H1 (cell line): ENCODE results near the gene IQGAP1. TPM values are rescaled to one million over a fixed set of nuclear protein-coding genes. Genes with fewer than 3 reads are reported as not detected.

Experiments used
- CTCF ChIA-PET: fragments of 300-600 bp; sonication (Branson Sonifier 250); formaldehyde crosslinking; loops from one replicate; lab custom pipeline; 2021; ENCODE audit not compliant: partially characterized antibody; lab: Charles Lee
- POLR2A ChIA-PET: fragments of 300-600 bp; sonication (Branson Sonifier 250); formaldehyde crosslinking; loops from one replicate; lab custom pipeline; 2021; ENCODE audit warnings: inconsistent platforms; ENCODE audit not compliant: partially characterized antibody; lab: Charles Lee
- DNase-seq, 2 experiments: peaks; one replicate each; pipeline versions ENCODE4 v3.0.0 to v3.0.0-alpha.2; 2010 to 2022; ENCODE audit warnings: low spot score in 2 of 2, low read depth in 1 of 2, mixed read lengths in 1 of 2
- FAIRE-seq: peaks from 2 replicates; lab custom pipeline; 2011; peaks lifted over from hg19 to GRCh38; lab: Jason Lieb, UNC
- H2AFZ ChIP-seq: 2 replicates; pipeline ENCODE4 v1.8.1; 2012; ENCODE audit warnings: low read length, inconsistent platforms
- H2AK5ac ChIP-seq: 2 replicates; pipeline ENCODE4 v1.6.1; 2013; ENCODE audit warnings: low read depth, low read length
- H2BK120ac ChIP-seq: replicated peaks from 2 replicates; pipeline ENCODE3; 2013; ENCODE audit warnings: low read depth, low read length, inconsistent platforms
- H2BK12ac ChIP-seq: 2 replicates; pipeline ENCODE4 v1.6.1; 2013; ENCODE audit warnings: low read depth, low read length
- H2BK15ac ChIP-seq: 2 replicates; pipeline ENCODE4 v1.6.1; 2013; ENCODE audit warnings: low read length
- H2BK20ac ChIP-seq: 2 replicates; pipeline ENCODE4 v1.6.1; 2013; ENCODE audit warnings: low read length
- H2BK5ac ChIP-seq: 2 replicates; pipeline ENCODE4 v1.6.1; 2013; ENCODE audit warnings: low read depth, low read length
- H3K14ac ChIP-seq: 2 replicates; pipeline ENCODE4 v1.6.1; 2013; ENCODE audit warnings: inconsistent platforms; ENCODE audit not compliant: insufficient read length
- H3K18ac ChIP-seq: 2 replicates; pipeline ENCODE4 v1.6.1; 2013; ENCODE audit warnings: low read length; ENCODE audit errors: extremely low read depth
- H3K23ac ChIP-seq: 2 replicates; pipeline ENCODE4 v1.6.1; 2013; ENCODE audit warnings: inconsistent platforms; ENCODE audit not compliant: insufficient read length
- H3K23me2 ChIP-seq: 2 replicates; pipeline ENCODE4 v1.6.1; 2013; ENCODE audit warnings: low read depth, low read length
- H3K27ac ChIP-seq: 2 replicates; pipeline ENCODE4 v1.6.1; 2011; ENCODE audit warnings: low read depth, low read length, inconsistent platforms
- H3K27me3 ChIP-seq, 4 experiments: replicated peaks in 1 of 4; 1 replicate in 1 of 4; 2 replicates in 3 of 4; pipeline versions ENCODE4 v1.6.1 to v1.8.1; 2011 to 2013; ENCODE audit warnings: low read length in 3 of 4, mild to moderate bottlenecking in 3 of 4, inconsistent platforms in 2 of 4, mixed read lengths in 2 of 4, moderate library complexity in 1 of 4; ENCODE audit not compliant: control insufficient read depth in 3 of 4, insufficient read depth in 3 of 4; ENCODE audit errors: extremely low read depth in 1 of 4
- H3K36me3 ChIP-seq, 4 experiments: 2 replicates each; pipeline versions ENCODE4 v1.6.1 to v1.8.1; 2011 to 2013; ENCODE audit warnings: mild to moderate bottlenecking in 4 of 4, low read length in 3 of 4, moderate library complexity in 2 of 4, control low read depth in 1 of 4, inconsistent platforms in 1 of 4; ENCODE audit not compliant: insufficient read depth in 4 of 4, control insufficient read depth in 2 of 4
- H3K4ac ChIP-seq: replicated peaks from 2 replicates; pipeline ENCODE3; 2013; ENCODE audit warnings: low read length, low read depth, mixed read lengths, inconsistent platforms; ENCODE audit not compliant: insufficient read length
- H3K4me1 ChIP-seq, 4 experiments: replicated peaks in 1 of 4; 1 replicate in 1 of 4; 2 replicates in 3 of 4; pipeline versions ENCODE4 v1.6.1 to v1.8.1; 2011 to 2013; ENCODE audit warnings: low read length in 3 of 4, inconsistent platforms in 2 of 4, mixed read lengths in 1 of 4; ENCODE audit not compliant: insufficient read depth in 4 of 4, control insufficient read depth in 3 of 4
- H3K4me2 ChIP-seq, 2 experiments: 2 replicates each; pipeline versions ENCODE4 v1.6.1 to v1.8.1; 2011 to 2013; ENCODE audit warnings: low read depth in 2 of 2, low read length in 2 of 2, control low read depth in 1 of 2, inconsistent platforms in 1 of 2, mild to moderate bottlenecking in 1 of 2; ENCODE audit not compliant: insufficient read depth in 1 of 2
- H3K4me3 ChIP-seq, 4 experiments: fragments of 200-600, 300-600 bp in 1 of 4; sonication (generic), shearing (Covaris generic), sonication (Bioruptor Twin) in 1 of 4; 2 replicates each; pipeline versions ENCODE4 v1.5.1 to v1.8.1; 2011 to 2016; ENCODE audit warnings: low read length in 4 of 4, low read depth in 3 of 4, control low read depth in 2 of 4, inconsistent platforms in 2 of 4, mild to moderate bottlenecking in 2 of 4, mixed read lengths in 1 of 4, moderate library complexity in 1 of 4; ENCODE audit not compliant: insufficient read depth in 2 of 4; ENCODE audit errors: extremely low read depth in 1 of 4
- H3K56ac ChIP-seq: replicated peaks from 2 replicates; pipeline ENCODE3; 2013; ENCODE audit warnings: low read depth, mild to moderate bottlenecking, mixed read lengths, low read length, inconsistent platforms; ENCODE audit not compliant: insufficient read length
- H3K79me1 ChIP-seq: 2 replicates; pipeline ENCODE4 v1.6.1; 2013; ENCODE audit warnings: low read depth, low read length, control low read depth
- H3K79me2 ChIP-seq, 2 experiments: 2 replicates each; pipeline versions ENCODE4 v1.6.1 to v1.8.1; 2012 to 2013; ENCODE audit warnings: low read length in 2 of 2, mild to moderate bottlenecking in 2 of 2, inconsistent platforms in 1 of 2; ENCODE audit not compliant: insufficient read depth in 2 of 2, control insufficient read depth in 1 of 2
- H3K9ac ChIP-seq, 4 experiments: replicated peaks in 1 of 4; 1 replicate in 1 of 4; 2 replicates in 3 of 4; pipeline versions ENCODE4 v1.6.1 to v1.8.1; 2011 to 2013; ENCODE audit warnings: low read depth in 3 of 4, low read length in 3 of 4, control low read depth in 2 of 4, mild to moderate bottlenecking in 2 of 4, moderate library complexity in 2 of 4, inconsistent platforms in 1 of 4; ENCODE audit errors: extremely low read depth in 1 of 4
- H3K9me3 ChIP-seq, 2 experiments: 2 replicates each; pipeline versions ENCODE4 v1.6.1 to v1.8.1; 2012 to 2013; ENCODE audit warnings: mild to moderate bottlenecking in 2 of 2, moderate library complexity in 2 of 2, control low read depth in 1 of 2, inconsistent platforms in 1 of 2, low read depth in 1 of 2, low read length in 1 of 2, mixed read lengths in 1 of 2; ENCODE audit not compliant: insufficient read depth in 2 of 2
- H4K20me1 ChIP-seq, 2 experiments: replicated peaks in 1 of 2; 2 replicates each; pipeline versions ENCODE3 to v1.8.1; 2011 to 2013; ENCODE audit warnings: inconsistent platforms in 2 of 2, low read length in 2 of 2, mild to moderate bottlenecking in 1 of 2; ENCODE audit not compliant: insufficient read depth in 2 of 2, control insufficient read depth in 1 of 2
- H4K5ac ChIP-seq: 2 replicates; pipeline ENCODE4 v1.6.1; 2013; ENCODE audit warnings: low read length, low read depth, mixed read lengths, inconsistent platforms; ENCODE audit not compliant: insufficient read length
- H4K8ac ChIP-seq: 2 replicates; pipeline ENCODE4 v1.8.0; 2013; ENCODE audit warnings: mild to moderate bottlenecking, moderate library complexity, low read length, inconsistent platforms; ENCODE audit not compliant: insufficient read depth; ENCODE audit errors: extremely low read depth
- H4K91ac ChIP-seq: replicated peaks from 2 replicates; pipeline ENCODE3; 2013; ENCODE audit warnings: low read length, mixed read lengths, inconsistent platforms; ENCODE audit not compliant: insufficient read length
- HDAC6 ChIP-seq: IDR thresholded peaks from one replicate; pipeline ENCODE4 v1.7.1; 2012; ENCODE audit warnings: low read depth, mild to moderate bottlenecking, inconsistent platforms, low read length, moderate library complexity
- MAFK ChIP-seq: IDR thresholded peaks from 2 replicates; pipeline ENCODE4 v1.6.1; 2012; ENCODE audit warnings: low read depth, mild to moderate bottlenecking, improper control_type of control experiment, low read length
- WGBS, 2 experiments: shearing (Covaris generic) in 1 of 2; methylation state at CpG; one replicate each; pipeline versions ENCODE4 v1.1.6 to v1.1.7; 2013 to 2015; ENCODE audit warnings: low lambda C conversion rate in 2 of 2, mixed read lengths in 2 of 2, inconsistent platforms in 1 of 2, low coverage in 1 of 2, missing lambda C conversion rate in 1 of 2; ENCODE audit not compliant: insufficient replicate concordance in 2 of 2, insufficient coverage in 1 of 2, insufficient read length in 1 of 2; ENCODE audit errors: extremely low coverage in 1 of 2, missing lambda C conversion rate in 1 of 2; 5-methylcytosine and 5-hydroxymethylcytosine counted together
- polyA plus RNA-seq, 7 experiments: library from polyadenylated mRNA; depleted of rRNA in 3 of 7; stranded (reverse) in 5 of 7; unstranded in 2 of 7; fragments of >200 nt in 5 of 7; fragments of 200-250 nt in 2 of 7; gene quantifications; 1 replicate in 5 of 7; 2 replicates in 1 of 7; 4 replicates in 1 of 7; pipeline versions ENCODE4 v1.2.1 to v1.2.3, GENCODE V29; 2011 to 2013; ENCODE audit warnings: missing spikeins in 2 of 7, mixed read lengths in 2 of 7
- total RNA-seq: library from RNA; stranded (reverse); fragmentation: NEBNext Ultra II Directional; extraction: Animal tissue kit (Norgen Biotek cat#: 25700); gene quantifications from 2 replicates; pipeline ENCODE4 v1.2.1, GENCODE V29; 2021

IQGAP1 gene
- total and polyA plus RNA-seq, 2 of the 8 experiments (the other 6 are each of a cell fraction or from before 2014, with no cell fraction given): 56.0 to 138 TPM

DNA sequence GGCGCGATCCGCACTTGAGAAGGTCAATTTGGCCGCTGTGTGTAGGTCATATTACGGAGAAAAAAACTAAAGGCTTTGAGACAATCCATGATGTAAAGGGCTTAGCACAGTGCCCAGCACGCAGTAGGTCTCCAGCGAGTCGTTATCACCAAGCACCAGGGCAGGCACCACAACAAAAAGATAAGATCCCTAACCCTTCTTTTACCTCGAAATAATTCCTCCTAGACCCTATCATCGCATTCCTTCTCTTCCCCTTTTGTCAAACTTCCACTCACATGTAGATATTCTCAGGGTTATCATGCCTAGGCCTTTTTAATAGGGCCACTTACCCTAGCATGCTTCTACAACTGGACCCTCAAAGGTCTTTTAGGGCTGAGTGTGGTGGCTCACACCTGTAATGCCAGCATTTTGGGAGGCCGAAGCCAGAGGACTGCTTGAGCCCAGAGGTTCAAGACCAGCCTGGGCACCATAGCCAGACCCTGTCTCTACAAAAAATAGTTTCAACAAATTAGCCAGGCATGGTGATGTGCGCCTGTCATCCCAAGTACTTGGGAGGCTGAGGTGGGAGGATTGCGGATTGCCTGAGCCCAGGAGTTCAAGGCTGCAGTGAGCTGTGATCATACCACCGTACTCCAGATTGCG lies 22.5 kb upstream of the IQGAP1 start:
- H2AK5ac ChIP-seq: no peak overlapping the region
- FAIRE-seq: no peak
- POLR2A ChIA-PET: no interaction called here
- TF ChIP-seq MAFK: no peak
- no peak for TF ChIP-seq HDAC6

More for the DNA sequence above, 22.5 kb upstream of the IQGAP1 start:
- H3K36me3 ChIP-seq: no peaks in the 10 kb centered on the region
- no peak overlapping the region for H3K27ac ChIP-seq
- CTCF ChIA-PET: interaction anchor here (0.6 to 5.2 kb wide), 3 partner anchors 46 to 290 kb away, joined by 4 to 19 read pairs (median 4); no protein-coding TSS in a partner anchor
- H3K4me1 ChIP-seq: no peaks in the 10 kb centered on the region
- no peak overlapping the region for H2BK20ac ChIP-seq
- no peak overlapping the region for H4K8ac ChIP-seq
- 0 out of 7 replicates have a peak, but pooled peaks cover 0 to 3% (median 0%) of the 10 kb centered on the region in 4 experiments for H3K27me3 ChIP-seq
- H3K56ac ChIP-seq: no peak overlapping the region
- H4K91ac ChIP-seq: no peak overlapping the region
- no peak overlapping the region for H2BK15ac ChIP-seq
- H3K79me2 ChIP-seq: no peaks in the 10 kb centered on the region
- no peak overlapping the region for H3K14ac ChIP-seq
- H4K20me1 ChIP-seq: no peaks in the 10 kb centered on the region
- H4K5ac ChIP-seq: no peak overlapping the region
- H2BK120ac ChIP-seq: no peak overlapping the region
- 95 to 100% methylated on average over 2 to 15 of the region's 15 CpGs for WGBS, 2 experiments
- no peak overlapping the region for H3K4me3 ChIP-seq
- H3K4me2 ChIP-seq: no peak overlapping the region
- no peak overlapping the region for H3K4ac ChIP-seq
- no peak overlapping the region for H3K18ac ChIP-seq
- no peak overlapping the region for H2BK12ac ChIP-seq
- no peak overlapping the region for H2BK5ac ChIP-seq
- no peaks in the 10 kb centered on the region for H3K23me2 ChIP-seq
- no peak overlapping the region for H2AFZ ChIP-seq
- no peaks in the 10 kb centered on the region for H3K9me3 ChIP-seq
- H3K79me1 ChIP-seq: no peaks in the 10 kb centered on the region
- H3K23ac ChIP-seq: no peak overlapping the region
- no peak for DNase-seq
- no peak overlapping the region for H3K9ac ChIP-seq
